ENCODE results near the gene HHAT.
"Not testable (repeated sequence)": the region's sequence is repeated elsewhere in the genome, so short reads cannot be mapped to it uniquely, and the experiment has no call there.

HHAT gene

DNA sequence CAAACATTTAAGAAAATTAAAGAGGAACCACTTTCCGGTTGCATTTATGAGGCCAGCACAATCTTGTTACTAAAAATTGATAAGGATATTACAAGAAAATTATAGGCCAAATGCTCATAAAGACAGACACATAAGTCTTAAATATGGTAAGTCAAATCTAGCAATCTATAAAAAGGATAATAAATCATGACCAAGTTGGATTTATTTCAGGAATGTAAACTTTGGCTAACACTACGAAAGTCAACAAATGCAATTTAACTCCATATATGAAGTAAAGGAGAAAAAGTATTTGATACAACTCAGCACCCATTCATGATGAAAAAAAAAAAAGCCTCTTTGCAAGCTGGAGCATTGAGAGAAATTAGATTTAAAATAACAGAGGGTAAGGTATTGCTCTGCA is 6.3 kb downstream of the HHAT start:
- Mint-ChIP-seq H3K9me3 (no peaks in the 10 kb centered on the region), H3K27me3 (peaks cover 6% of the 10 kb centered on the region), H3K36me3 (no peaks in the 10 kb centered on the region), H3K27ac (no peak overlapping the region), H3K4me1 (peaks cover 6% of the 10 kb centered on the region), H3K4me3 (no peak overlapping the region)

DNA sequence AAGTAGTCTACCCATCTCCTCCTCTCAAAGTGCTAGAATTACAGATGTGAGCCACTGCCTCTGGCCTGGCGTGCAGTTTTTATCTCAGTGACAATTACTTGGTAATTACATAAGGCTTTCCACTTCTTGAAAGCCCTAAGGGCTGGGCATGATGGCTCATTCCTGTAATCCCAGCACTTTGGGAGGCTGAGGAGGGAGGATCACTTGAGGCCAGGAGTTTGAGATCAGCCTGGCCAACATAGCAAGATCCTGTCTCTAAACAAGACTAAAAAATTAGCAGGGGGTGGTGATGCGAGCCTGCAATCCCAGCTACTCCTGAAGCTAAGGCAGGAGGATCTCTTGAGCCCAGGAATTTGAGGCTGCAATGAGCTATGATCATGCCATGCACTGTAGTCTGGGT is 7.7 kb downstream of the HHAT start:
- H3K27ac Mint-ChIP-seq = no peak overlapping the region

DNA sequence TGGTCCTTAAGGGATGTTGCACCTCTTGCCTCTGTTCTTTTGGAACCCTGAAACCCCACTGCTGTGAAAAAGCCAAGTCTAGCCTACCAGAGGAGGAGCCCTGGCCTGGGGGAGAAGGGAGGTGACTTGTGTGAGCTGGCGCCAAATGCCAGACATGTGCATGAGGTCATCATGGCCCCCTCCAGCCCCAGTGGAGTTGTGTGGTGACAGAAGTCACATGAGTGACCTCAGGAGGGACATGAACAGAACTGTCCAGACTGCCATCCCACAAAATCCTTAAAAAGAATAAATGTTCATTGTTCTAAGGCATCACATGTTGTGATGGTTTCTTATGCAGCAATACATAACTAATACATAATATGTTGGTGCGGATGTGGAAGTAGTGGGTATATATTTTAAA is 10.8 kb downstream of the HHAT start:
- no peaks in the 10 kb centered on the region for H3K27me3 Mint-ChIP-seq
- H3K9me3 Mint-ChIP-seq = no peaks in the 10 kb centered on the region
- no peak overlapping the region for H3K4me3 Mint-ChIP-seq
- H3K36me3 Mint-ChIP-seq = no peaks in the 10 kb centered on the region
- no peak overlapping the region for H3K27ac Mint-ChIP-seq
- H3K4me1 Mint-ChIP-seq = peaks cover 15% of the 10 kb centered on the region

More for the DNA sequence above, 7.7 kb downstream of the HHAT start:
- H3K4me3 Mint-ChIP-seq = no peak overlapping the region
- H3K9me3 Mint-ChIP-seq = no peaks in the 10 kb centered on the region
- no peaks in the 10 kb centered on the region for H3K36me3 Mint-ChIP-seq
- peaks cover 15% of the 10 kb centered on the region for H3K4me1 Mint-ChIP-seq
- H3K27me3 Mint-ChIP-seq = peaks cover 3% of the 10 kb centered on the region

DNA sequence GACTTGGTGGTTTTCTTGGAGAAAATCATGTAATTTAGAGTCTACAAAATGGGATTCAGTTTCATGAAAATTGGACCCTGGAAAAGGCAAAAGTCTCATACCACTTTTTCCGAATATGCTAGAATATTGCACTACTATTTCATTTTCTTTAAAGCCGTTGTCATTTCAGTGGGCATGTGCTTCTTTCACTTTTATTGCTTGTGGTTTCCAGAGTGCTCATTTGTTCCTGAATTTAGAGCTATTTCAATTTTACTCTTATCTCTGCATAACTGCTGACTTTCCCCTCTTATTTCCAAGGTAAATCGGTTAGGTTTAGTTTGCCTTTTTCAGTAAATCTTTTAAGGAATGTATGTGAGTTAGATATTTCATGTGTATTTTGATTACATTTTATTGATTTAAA is 11.6 kb downstream of the HHAT start:
- H3K9me3 Mint-ChIP-seq = no peaks in the 10 kb centered on the region
- H3K36me3 Mint-ChIP-seq = no peaks in the 10 kb centered on the region
- H3K27ac Mint-ChIP-seq = no peak overlapping the region
- H3K4me3 Mint-ChIP-seq = no peak overlapping the region
- H3K27me3 Mint-ChIP-seq = no peaks in the 10 kb centered on the region
- peaks cover 15% of the 10 kb centered on the region for H3K4me1 Mint-ChIP-seq

DNA sequence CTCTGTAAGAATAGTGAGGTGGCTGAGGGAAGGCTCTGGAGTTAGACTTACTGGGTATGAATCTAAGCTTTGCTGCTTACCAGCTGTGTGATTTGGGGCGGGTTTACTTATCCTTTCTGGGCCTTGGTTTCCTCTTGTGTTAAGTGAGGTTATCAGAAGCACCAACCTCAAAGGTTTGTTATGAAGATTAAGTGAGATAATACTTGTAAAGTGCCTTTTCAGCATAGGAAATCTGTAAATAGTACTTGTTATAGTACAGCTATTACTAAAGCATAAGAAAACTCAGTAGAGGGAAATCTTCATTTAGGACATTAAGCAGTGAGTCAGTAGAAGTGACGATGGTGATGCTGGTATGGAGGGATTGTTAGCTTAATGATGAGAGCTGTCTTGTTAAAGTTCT is 12.1 kb downstream of the HHAT start:
- Mint-ChIP-seq H3K27ac (no peak overlapping the region), H3K9me3 (no peaks in the 10 kb centered on the region), H3K4me1 (peaks cover 15% of the 10 kb centered on the region), H3K27me3 (no peaks in the 10 kb centered on the region), H3K36me3 (no peaks in the 10 kb centered on the region), H3K4me3 (no peak overlapping the region)

DNA sequence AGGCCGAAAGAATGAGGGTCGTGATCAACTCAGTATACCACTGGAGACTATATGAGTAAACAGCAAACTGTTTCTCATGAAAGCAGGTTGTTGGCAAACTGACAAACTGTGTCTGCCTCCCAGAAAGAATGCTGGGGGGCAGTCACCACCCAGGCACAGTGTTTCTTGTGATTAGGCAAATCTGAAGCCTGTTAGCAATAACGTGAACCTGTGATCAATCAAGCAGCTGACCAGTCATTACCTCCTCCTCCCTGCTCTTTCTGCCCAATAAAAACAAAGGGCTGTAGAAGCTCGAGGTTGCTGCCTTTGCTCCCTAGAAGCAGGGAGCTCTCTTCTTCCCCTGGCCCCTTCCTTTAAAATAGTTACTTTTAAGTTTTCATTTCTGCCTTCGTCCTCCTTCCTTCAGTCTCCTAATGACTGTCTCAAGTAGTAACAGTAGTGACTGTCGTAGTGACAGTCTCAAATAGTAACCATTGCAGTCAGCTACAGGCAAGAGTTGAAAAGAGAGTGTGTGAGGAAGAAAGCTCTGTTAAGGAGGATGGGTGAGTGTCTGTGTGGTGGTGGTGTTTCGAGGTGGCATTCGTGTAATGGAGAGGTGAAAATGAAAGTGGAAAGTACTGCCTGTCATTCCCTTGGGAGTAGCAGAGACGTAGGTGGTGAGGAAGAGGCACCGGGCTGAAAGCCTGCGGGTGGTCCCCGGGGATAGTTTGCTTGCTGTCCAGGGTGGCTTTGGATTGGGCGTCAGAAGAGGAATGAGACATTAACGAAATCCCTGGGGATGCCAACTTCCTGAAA is 14.5 kb downstream of the HHAT start:
- Mint-ChIP-seq H3K4me3 (no peak overlapping the region), H3K27me3 (no peaks in the 10 kb centered on the region), H3K9me3 (no peaks in the 10 kb centered on the region), H3K4me1 (peaks cover 21% of the 10 kb centered on the region), H3K36me3 (no peaks in the 10 kb centered on the region), H3K27ac (no peak overlapping the region)

DNA sequence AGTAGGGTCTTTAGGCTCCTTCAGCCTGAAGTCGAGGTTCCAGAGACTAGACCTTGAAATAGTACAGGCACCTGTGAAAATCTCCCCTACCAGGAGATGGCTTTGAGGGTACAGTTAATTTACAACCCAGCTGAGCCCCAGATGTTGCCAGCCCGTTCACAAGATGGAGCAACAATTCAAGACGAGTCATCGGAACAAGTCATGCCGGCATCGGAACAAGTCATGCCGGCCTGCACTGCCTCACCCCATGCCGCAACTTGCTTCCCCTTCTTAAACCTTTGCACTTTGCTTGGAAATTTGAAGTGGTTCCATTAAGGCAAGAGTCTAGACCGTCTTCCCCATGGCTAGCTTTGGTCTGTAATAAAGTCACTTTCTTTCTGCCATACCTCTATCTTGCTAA is 16.0 kb downstream of the HHAT start:
- peaks cover 21% of the 10 kb centered on the region for H3K4me1 Mint-ChIP-seq
- no peaks in the 10 kb centered on the region for H3K27me3 Mint-ChIP-seq
- H3K36me3 Mint-ChIP-seq = no peaks in the 10 kb centered on the region
- H3K4me3 Mint-ChIP-seq = no peak overlapping the region
- no peak overlapping the region for H3K27ac Mint-ChIP-seq
- H3K9me3 Mint-ChIP-seq = no peaks in the 10 kb centered on the region

DNA sequence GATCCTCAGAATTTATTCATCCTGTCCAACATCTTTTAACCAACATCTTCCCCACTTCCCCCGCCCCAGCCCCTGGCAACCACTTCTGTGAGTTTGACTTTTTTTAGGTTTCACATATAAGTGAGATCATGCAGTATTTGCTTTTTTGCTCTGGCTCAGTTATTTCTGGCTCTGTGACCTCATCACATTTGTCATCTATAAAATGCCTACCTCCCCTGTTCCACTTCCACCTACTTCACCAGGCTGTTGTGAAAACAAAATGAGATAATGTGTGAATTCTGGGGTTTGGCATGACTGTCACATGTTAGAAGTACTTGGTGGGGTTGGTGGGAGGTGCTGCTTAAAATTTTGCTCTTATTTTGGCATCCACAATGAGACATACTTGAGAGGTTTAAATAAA is 18.4 kb downstream of the HHAT start:
- no peaks in the 10 kb centered on the region for H3K9me3 Mint-ChIP-seq
- H3K4me3 Mint-ChIP-seq = no peak overlapping the region
- H3K27me3 Mint-ChIP-seq = no peaks in the 10 kb centered on the region
- no peak overlapping the region for H3K27ac Mint-ChIP-seq
- H3K36me3 Mint-ChIP-seq = no peaks in the 10 kb centered on the region
- peaks cover 7% of the 10 kb centered on the region for H3K4me1 Mint-ChIP-seq

DNA sequence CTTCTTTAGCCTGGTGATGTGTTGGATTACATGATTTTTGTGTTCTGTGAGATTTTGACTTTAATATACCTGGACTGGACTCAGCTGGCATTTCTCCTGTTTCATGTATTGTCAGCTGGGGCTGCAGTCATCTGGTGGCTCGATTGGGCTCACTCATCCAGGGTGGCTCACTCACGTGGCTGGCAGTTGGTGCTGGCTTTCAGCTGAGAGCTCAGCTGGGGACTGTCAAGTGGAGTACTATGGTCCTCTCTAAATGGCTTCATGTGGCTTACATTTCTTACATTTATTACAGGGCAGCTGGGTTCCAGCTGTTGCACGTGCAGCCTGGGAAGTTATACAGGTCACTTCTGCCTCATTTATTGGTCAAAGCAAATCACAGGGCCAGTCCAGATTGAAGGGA is 22.8 kb downstream of the HHAT start:
- H3K4me3 Mint-ChIP-seq = no peak overlapping the region
- H3K27me3 Mint-ChIP-seq = no peaks in the 10 kb centered on the region
- H3K36me3 Mint-ChIP-seq = no peaks in the 10 kb centered on the region
- no peak overlapping the region for H3K27ac Mint-ChIP-seq
- H3K9me3 Mint-ChIP-seq = no peaks in the 10 kb centered on the region
- peaks cover 7% of the 10 kb centered on the region for H3K4me1 Mint-ChIP-seq

DNA sequence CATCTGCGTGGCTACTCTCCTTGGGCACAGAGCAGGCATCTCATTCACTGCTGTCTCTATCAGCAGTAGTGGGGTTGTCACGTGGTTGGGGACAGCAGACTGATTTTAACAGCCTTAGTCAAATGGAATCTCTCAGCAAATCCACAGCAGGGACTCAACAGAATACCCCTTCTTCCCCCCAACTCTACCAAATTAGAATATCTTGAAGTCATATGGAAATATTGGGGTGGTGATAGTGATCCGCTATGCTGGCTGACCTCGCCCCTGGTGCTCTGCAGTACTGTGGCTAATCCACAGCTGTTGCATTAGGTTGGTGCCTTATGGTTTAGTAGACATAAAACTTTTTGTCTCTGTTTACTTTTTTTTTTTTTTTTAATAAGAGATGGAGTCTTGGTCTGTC is 23.9 kb downstream of the HHAT start:
- Mint-ChIP-seq H3K9me3 (no peaks in the 10 kb centered on the region), H3K27me3 (no peaks in the 10 kb centered on the region), H3K4me1 (no peaks in the 10 kb centered on the region), H3K27ac (no peak overlapping the region), H3K4me3 (no peak overlapping the region), H3K36me3 (no peaks in the 10 kb centered on the region)

DNA sequence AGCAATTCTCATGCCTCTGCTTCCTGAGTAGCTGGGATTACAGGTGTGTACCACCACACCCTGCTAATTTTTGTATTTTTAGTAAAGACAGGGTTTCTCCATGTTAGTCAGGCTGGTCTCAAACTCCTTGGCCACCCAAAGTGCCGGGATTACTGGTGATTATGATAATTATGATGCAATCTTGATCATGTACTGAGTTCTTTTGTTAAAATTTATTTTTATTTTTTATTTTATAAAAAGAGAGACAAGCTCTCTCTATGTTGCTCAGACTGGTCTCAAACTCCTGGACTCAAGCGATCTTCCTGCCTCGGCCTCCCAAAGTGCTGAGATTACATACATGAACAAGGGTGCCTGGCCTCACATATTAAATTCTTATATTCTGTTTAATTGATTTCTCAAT is 25.6 kb downstream of the HHAT start:
- H3K9me3 Mint-ChIP-seq, H3K4me3 Mint-ChIP-seq, H3K36me3 Mint-ChIP-seq, H3K27me3 Mint-ChIP-seq, H3K4me1 Mint-ChIP-seq, H3K27ac Mint-ChIP-seq: not testable (repeated sequence)

DNA sequence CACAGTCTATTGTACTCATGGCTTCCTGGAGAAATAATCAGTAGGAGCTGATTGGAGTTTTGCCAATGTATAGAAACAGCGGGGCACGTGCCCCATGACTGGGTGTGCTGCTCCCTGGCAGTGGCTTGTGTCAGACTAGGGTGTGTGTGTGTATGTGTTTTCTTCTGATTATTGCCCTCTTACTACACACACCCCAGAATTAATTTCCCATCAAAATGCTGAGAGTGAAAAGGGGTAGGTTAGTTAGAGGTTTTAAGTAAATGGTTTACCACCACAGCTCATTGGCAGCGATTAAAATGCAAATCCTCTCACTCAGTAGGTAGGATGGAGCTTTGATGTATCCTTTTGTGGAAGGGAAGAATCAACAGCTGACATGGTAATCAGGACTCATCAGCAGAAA is 29.9 kb downstream of the HHAT start:
- Mint-ChIP-seq H3K4me1 (peaks cover 7% of the 10 kb centered on the region), H3K27me3 (peaks cover 2% of the 10 kb centered on the region), H3K4me3 (no peak overlapping the region), H3K27ac (no peak overlapping the region), H3K9me3 (no peaks in the 10 kb centered on the region), H3K36me3 (no peaks in the 10 kb centered on the region)

DNA sequence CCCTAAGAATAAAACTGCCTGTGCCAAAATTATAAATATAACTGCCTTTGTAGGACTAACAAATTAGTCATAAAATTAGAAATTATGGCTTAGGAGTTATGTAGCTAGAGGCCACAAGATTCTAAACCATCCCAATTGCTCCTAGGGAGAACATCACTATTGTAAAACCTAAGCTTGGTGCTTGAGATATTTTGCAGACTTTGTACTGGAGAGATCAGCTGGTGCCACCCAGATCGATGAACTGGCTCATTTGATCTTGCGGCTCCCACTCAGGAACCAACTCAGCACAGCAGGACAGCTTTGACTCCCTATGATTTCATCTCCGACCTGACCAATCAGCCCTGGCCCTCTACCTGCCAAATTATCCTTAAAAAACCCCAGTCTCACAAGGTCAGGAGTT is 30.6 kb downstream of the HHAT start:
- H3K36me3 Mint-ChIP-seq = no peaks in the 10 kb centered on the region
- H3K9me3 Mint-ChIP-seq = no peaks in the 10 kb centered on the region
- peaks cover 2% of the 10 kb centered on the region for H3K27me3 Mint-ChIP-seq
- peaks cover 7% of the 10 kb centered on the region for H3K4me1 Mint-ChIP-seq
- no peak overlapping the region for H3K27ac Mint-ChIP-seq
- H3K4me3 Mint-ChIP-seq = no peak overlapping the region

DNA sequence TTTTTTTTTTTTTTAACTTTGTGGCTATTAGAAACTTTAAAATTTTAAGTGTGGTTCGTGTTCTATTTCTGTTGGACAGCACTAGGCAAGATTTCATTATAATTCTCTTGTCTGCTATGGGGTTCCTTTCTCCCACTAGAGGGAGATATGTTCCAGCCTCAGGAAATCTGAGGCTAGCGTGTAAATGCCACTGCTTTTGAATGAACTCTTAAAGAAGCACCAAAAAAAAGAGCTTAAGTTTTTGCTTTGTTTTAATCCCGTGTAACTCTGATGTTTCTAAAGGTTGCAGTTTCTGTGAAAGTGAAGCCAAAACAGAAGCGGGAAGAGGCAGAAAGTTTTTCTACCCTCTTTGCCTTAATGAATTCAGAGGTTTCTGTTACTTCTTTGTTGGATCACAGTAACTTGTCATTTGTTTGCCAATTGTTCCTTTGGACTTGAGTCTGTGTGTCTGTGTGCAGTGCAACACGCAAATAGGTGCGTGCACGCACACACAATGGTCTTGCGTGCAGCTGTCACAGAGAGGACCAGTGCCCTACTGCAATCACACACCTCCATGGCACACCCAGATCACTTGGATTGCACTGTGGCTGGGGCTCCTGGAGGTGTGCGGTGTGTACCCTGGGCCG is 32.3 kb downstream of the HHAT start:
- H3K9me3 Mint-ChIP-seq = no peaks in the 10 kb centered on the region
- H3K36me3 Mint-ChIP-seq = no peaks in the 10 kb centered on the region
- peaks cover 2% of the 10 kb centered on the region for H3K27me3 Mint-ChIP-seq
- H3K4me1 Mint-ChIP-seq = peaks cover 7% of the 10 kb centered on the region
- no peak overlapping the region for H3K27ac Mint-ChIP-seq
- H3K4me3 Mint-ChIP-seq = no peak overlapping the region

DNA sequence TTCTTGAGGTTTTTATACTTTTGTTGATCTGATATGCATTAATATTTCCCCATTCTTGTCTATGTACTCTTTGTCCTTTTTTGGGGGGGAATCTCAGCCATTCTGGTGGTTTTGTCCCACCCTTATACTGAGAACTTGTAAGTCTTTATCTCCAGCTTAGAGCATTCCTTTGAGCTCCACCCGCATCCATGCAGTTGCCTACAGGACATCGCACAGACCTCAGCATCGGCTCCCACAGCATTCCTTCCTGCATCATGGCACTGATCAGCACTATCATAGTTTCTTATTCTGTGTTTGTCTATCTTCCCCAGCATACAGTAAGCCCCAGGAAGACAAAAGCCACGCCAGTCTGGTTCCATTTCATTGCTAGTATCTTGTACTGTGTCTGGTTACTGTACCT is 33.0 kb downstream of the HHAT start:
- H3K27ac Mint-ChIP-seq = no peak overlapping the region
- no peaks in the 10 kb centered on the region for H3K36me3 Mint-ChIP-seq
- no peak overlapping the region for H3K4me3 Mint-ChIP-seq
- peaks cover 7% of the 10 kb centered on the region for H3K4me1 Mint-ChIP-seq
- H3K27me3 Mint-ChIP-seq = peaks cover 2% of the 10 kb centered on the region
- no peaks in the 10 kb centered on the region for H3K9me3 Mint-ChIP-seq

DNA sequence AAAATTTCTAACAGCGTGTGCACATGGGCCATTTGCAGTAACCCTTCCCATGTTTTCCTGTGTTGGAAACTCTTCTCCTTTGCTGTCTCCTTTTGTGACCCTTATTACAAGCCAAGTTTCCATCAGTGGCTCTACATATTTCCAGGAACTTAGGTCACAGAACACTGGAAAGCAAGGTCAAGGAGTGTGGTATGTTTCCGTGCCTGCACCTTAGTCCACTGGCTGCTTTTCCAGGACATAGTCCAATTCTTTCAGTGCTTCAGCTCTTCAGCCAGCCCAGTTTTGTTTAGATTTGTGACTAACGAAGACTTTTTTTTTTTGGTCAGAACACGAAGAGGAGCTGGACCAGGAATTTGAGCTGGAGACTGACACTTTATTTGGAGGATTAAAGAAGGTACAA is 33.8 kb downstream of the HHAT start:
- H3K27ac Mint-ChIP-seq = no peak overlapping the region
- no peaks in the 10 kb centered on the region for H3K36me3 Mint-ChIP-seq
- peaks cover 2% of the 10 kb centered on the region for H3K27me3 Mint-ChIP-seq
- H3K9me3 Mint-ChIP-seq = no peaks in the 10 kb centered on the region
- no peak overlapping the region for H3K4me3 Mint-ChIP-seq
- peaks cover 7% of the 10 kb centered on the region for H3K4me1 Mint-ChIP-seq

DNA sequence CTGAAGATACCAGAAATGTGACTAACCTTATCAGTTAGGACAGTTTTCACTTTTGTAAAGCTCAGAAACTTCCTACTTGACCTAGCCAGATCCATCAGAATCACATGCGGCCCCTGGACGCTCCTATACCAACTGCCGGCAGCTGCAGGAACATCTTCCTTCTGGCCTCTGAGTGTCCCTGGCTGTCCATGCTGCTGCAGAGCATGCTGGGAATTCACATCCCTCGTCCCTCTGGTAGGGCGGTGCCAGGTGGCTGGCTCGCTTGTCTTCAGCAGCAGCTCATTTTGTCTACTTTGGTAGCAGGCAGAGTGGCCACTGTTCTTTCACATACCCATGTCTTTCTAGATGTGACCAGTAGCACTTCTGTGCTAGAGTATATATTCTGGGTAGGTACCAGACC is 34.4 kb downstream of the HHAT start:
- no peaks in the 10 kb centered on the region for H3K9me3 Mint-ChIP-seq
- no peaks in the 10 kb centered on the region for H3K36me3 Mint-ChIP-seq
- peaks cover 7% of the 10 kb centered on the region for H3K4me1 Mint-ChIP-seq
- H3K4me3 Mint-ChIP-seq = no peak overlapping the region
- H3K27ac Mint-ChIP-seq = no peak overlapping the region
- H3K27me3 Mint-ChIP-seq = peaks cover 2% of the 10 kb centered on the region
